Ammon's horn (tissue), 1 donor: ENCODE data around the gene ZNF221.

Experiments
- DNase-seq: peaks from one replicate; pipeline ENCODE4 v3.0.0-alpha.2; 2016; ENCODE audit warnings: low spot score

Gene ZNF221

DNA sequence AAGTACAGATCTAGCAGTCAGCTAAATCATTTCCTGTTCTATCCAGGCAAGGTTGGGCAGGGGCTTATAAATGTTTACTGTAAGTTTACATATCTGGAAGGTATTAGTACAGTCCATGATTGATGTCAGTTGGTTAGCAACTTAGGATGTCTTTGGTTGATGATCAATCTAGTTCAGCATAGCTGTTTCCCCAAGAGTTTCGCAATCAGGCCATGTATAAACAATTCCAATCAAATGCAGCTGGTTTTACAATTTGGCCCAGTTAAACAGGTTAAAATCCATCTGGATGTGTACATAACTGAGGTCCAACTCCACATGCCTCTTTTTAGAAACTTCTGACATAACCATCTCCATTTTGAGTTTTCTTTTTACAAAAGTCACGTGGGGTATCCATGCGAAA lies 6.9 kb downstream of the ZNF221 start:
- no peak for DNase-seq

DNA sequence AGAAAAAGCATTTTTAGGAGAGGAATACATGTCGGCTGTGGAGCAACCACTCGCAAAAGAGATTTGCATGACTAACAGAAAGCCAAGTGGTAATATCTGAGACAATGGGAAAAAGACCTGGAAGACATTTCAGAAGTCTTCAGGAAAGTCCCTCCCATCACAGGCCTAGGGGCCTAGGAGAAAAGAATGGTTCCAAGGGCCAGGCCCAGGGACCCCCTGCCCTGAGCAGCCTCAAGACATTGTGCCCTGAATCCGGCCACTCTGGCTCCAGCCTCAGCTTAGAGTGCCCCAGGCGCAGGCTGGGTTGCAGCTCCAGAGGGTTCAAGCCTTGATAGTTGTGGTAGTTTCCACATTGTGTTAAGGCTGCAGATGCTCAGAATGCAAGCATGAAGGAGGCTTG lies 9.4 kb downstream of the ZNF221 start:
- no peak for DNase-seq

- DNase-seq = no peak
These were observed 15.2 kb downstream of the ZNF221 start for GRCh38 chr19:43966079-43966694.

- no peak for DNase-seq
These were observed 25.7 kb downstream of the ZNF221 start for GRCh38 chr19:43976732-43977131.

- no peak for DNase-seq
These were observed 32.5 kb downstream of the ZNF221 start for GRCh38 chr19:43983544-43983911.

GRCh38 chr19:43983912-43984686 lies 33.1 kb downstream of the ZNF221 start, which contains the start of gene ZNF155:
ZNF155 (plus strand) TSS chr19:43984188; CDS start chr19:43988544, 4,356 bp downstream.
- DNase-seq = peak; percentile 99

DNA sequence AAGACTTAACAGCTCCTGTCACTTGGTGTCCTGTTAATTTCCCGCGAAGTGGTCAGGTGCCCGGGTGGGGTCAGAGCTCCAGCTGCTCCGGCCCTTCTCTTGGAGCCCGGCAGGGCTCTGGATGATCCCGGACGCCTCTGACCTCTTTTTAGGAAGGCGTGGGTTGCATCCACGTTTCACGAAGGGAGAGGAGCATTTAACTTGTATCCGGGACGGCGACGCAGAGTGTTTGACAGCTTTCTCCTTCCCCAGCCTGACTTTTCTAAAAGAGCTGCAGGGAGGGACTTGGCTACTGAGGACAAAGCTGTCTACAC lies 33.6 kb downstream of the ZNF221 start:
- no peak for DNase-seq

- DNase-seq = no peak
These were observed 46.7 kb downstream of the ZNF221 start for GRCh38 chr19:43997631-43998290.

DNA sequence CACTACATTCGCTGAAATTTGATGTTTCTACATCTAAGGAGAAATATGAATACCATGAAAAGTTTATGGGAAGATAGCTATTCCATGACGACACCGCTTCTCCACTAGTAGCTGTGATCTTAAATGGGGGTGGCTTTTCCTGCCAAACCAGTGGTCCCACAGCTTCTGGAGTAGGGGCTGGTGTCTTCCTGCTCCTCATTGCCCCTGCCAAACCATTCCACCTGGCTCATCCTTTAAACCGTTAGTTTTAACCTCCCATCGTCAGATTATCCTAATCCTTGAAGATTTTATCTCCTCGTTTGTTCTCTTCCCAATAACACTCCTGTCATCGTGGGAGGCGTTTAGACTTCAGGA lies 51.2 kb downstream of the ZNF221 start:
- no peak for DNase-seq

GRCh38 chr19:44002566-44003460 lies 51.8 kb downstream of the ZNF221 start, which contains the start of gene ZNF230:
ZNF230 (plus strand) TSS chr19:44002957; CDS start chr19:44007079, 4,122 bp downstream.
- peak; percentile 99 for DNase-seq

DNA sequence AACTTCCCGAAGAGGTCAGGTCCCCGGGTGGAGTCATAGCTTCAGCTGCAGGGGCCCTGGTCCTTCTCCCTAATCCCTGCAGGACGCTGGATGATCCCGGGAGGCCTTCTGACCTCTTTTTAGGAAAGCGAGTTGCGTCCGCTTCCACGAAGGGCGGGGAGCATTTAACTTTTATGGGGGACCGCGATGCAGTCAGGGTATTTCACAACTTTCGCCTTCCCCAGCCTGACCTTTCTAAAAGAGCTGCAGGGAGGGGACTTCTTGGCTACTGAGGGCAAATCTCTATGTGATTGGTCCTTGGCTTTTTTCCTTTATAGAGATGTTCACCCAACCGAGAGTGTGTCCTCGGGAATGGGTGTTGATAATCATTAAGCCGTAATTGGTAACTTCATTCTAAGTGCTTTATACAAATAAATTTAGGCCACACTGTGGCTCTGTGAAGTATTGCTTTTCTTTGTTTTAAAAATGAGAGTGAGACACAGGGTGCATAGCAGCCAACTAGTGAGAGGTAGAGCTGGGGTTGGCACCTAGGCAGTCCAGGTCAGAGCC lies 52.5 kb downstream of the ZNF221 start:
- no peak for DNase-seq

DNA sequence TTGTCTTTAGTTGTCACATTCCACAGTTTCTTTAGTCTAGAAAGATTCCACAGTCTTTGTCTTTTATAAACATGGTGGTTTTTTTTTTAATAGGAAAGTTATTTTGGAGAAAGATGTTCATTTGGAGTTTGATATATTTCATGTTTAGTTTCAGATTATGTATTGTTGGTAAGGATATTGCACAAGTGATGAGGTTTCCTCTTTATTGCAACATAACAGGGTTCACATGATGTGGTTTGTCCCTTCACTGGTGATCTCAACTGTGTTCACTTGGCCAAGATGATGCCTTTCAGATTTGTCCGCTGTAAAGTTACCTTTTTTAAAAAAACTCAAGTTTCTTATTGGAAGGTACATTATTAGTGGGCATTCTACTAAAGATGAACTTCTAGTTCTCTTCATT lies 54.9 kb downstream of the ZNF221 start:
- DNase-seq = no peak

DNA sequence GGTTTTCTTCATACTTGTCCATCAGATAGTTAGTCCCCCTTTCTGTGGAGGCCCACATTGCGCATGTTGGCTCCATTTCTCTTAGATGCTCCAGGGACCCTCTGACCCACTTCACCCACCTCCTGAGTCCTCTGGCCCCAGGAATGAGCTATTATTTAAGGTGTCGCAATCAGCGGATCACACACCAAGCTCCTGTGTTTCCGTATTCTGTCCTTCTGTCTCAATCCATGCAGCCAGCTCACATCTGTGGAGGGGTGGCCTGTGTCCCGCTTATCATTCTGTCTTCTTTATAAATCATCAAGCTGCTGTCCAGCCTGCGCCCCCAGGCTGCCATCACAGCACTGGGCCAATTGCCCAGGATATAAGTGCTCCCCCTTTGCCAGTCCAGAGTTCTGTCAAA lies 56.4 kb downstream of the ZNF221 start:
- DNase-seq = no peak

DNA sequence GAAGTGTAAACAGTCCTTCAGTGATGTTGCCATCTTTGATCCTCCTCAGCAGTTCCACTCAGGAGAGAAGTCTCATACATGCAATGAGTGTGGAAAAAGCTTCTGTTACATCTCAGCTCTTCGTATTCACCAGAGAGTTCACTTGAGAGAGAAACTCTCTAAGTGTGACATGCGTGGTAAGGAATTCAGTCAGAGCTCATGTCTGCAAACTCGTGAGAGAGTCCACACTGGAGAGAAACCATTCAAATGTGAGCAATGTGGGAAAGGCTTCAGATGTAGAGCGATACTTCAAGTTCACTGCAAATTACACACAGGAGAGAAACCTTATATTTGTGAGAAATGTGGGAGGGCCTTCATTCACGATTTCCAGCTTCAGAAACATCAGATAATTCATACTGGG lies 59.4 kb downstream of the ZNF221 start:
- no peak for DNase-seq
